AML-193 (cell line): ENCODE data around the gene WNT7A.

ENCODE experiments used
- DNase-seq, 2 experiments: peaks; one replicate each; lab custom pipeline; 2025; lab: John Stamatoyannopoulos, UW

WNT7A gene

GRCh38 chr3:13792512-13793371 lies 87.1 kb downstream of the WNT7A start:
- no peak for DNase-seq

- no peak for DNase-seq
Observed at GRCh38 chr3:13792051-13792490, 87.8 kb downstream of the WNT7A start.

- DNase-seq: no peak
Observed at GRCh38 chr3:13791198-13792050, 88.4 kb downstream of the WNT7A start.

GRCh38 chr3:13790376-13791197 lies 89.3 kb downstream of the WNT7A start:
- DNase-seq: no peak

GRCh38 chr3:13788522-13789424 lies 91.1 kb downstream of the WNT7A start:
- DNase-seq: no peak

GRCh38 chr3:13787533-13788132 lies 92.2 kb downstream of the WNT7A start:
- DNase-seq: no peak

- DNase-seq: no peak
Observed at GRCh38 chr3:13786811-13787210, 93.1 kb downstream of the WNT7A start.

GRCh38 chr3:13785853-13786436 lies 93.9 kb downstream of the WNT7A start:
- no peak for DNase-seq

- no peak for DNase-seq
Observed at GRCh38 chr3:13785351-13785750, 94.5 kb downstream of the WNT7A start.

- no peak for DNase-seq
Observed at GRCh38 chr3:13783476-13783875, 96.4 kb downstream of the WNT7A start.

- no peak for DNase-seq
Observed at GRCh38 chr3:13782501-13782900, 97.4 kb downstream of the WNT7A start.

- no peak for DNase-seq
Observed at GRCh38 chr3:13781417-13781816, 98.5 kb downstream of the WNT7A start.

GRCh38 chr3:13780432-13781176 lies 99.3 kb downstream of the WNT7A start:
- DNase-seq: no peak

- DNase-seq: no peak
Observed at GRCh38 chr3:13776253-13777050, 103.4 kb downstream of the WNT7A start.

- DNase-seq: no peak
Observed at GRCh38 chr3:13772885-13773745, 106.8 kb downstream of the WNT7A start.

GRCh38 chr3:13772321-13772745 lies 107.5 kb downstream of the WNT7A start:
- no peak for DNase-seq

GRCh38 chr3:13771496-13771895 lies 108.4 kb downstream of the WNT7A start:
- DNase-seq: no peak
